CD4-positive, CD25-positive, alpha-beta regulatory T cell (primary cell): ENCODE results near the gene INO80. TPM values are rescaled to one million over a fixed set of nuclear protein-coding genes. Genes with fewer than 3 reads are reported as not detected.

Experiments used
- ATAC-seq, 2 donors: fragments of 150-1000 bp; cut with Tn5 transposase; one replicate each; pipeline ENCODE4 v1.10.0; 2021; ENCODE audit warnings: low read depth in 2 of 2, moderate number of reproducible peaks in 2 of 2, moderate library complexity in 1 of 2
- DNase-seq, 3 donors: peaks; one replicate each; pipeline versions ENCODE4 v3.0.0 to v3.0.0-alpha.2; 2012 to 2022; ENCODE audit warnings: mixed read lengths in 1 of 3
- H3K27ac ChIP-seq: one replicate; pipeline ENCODE4 v1.7.0; 2013; ENCODE audit warnings: mild to moderate bottlenecking, low read length; ENCODE audit not compliant: insufficient read depth, poor library complexity, severe bottlenecking
- H3K27me3 ChIP-seq: one replicate; pipeline ENCODE4 v1.7.0; 2013; ENCODE audit warnings: low read length; ENCODE audit not compliant: control insufficient read depth, insufficient read depth
- H3K36me3 ChIP-seq: one replicate; pipeline ENCODE4 v1.7.0; 2013; ENCODE audit warnings: mild to moderate bottlenecking, low read length, moderate library complexity; ENCODE audit not compliant: control insufficient read depth, insufficient read depth
- H3K4me1 ChIP-seq: 2 replicates; pipeline ENCODE4 v1.7.0; 2013; ENCODE audit warnings: mild to moderate bottlenecking, low read length; ENCODE audit not compliant: insufficient read depth, control insufficient read depth, poor library complexity, severe bottlenecking
- H3K4me3 ChIP-seq: one replicate; pipeline ENCODE4 v1.7.0; 2013; ENCODE audit warnings: low read depth, mild to moderate bottlenecking, low read length, moderate library complexity
- H3K9me3 ChIP-seq, 2 experiments: 1 replicate in 1 of 2; 2 replicates in 1 of 2; pipeline ENCODE4 v1.7.0; 2013; ENCODE audit warnings: low read length in 2 of 2, mild to moderate bottlenecking in 1 of 2, moderate library complexity in 1 of 2; ENCODE audit not compliant: control insufficient read depth in 2 of 2
- H3K27ac Mint-ChIP-seq, 3 donors: one replicate each; pipeline ENCODE4 v1.8.0; 2020 to 2022; ENCODE audit warnings: mild to moderate bottlenecking in 3 of 3, mixed read lengths in 3 of 3, moderate library complexity in 2 of 3
- H3K27me3 Mint-ChIP-seq: one replicate; pipeline ENCODE4 v1.8.0; 2022; ENCODE audit warnings: mild to moderate bottlenecking, mixed read lengths
- H3K36me3 Mint-ChIP-seq: one replicate; pipeline ENCODE4 v1.8.0; 2020; ENCODE audit warnings: mixed read lengths
- H3K4me1 Mint-ChIP-seq, 4 donors: one replicate each; pipeline ENCODE4 v1.8.0; 2020 to 2022; ENCODE audit warnings: mixed read lengths in 4 of 4, mild to moderate bottlenecking in 1 of 4
- H3K4me3 Mint-ChIP-seq, 4 donors: one replicate each; pipeline ENCODE4 v1.8.0; 2020 to 2022; ENCODE audit warnings: mild to moderate bottlenecking in 4 of 4, mixed read lengths in 4 of 4, moderate library complexity in 3 of 4
- H3K9me3 Mint-ChIP-seq, 7 donors: one replicate each; pipeline ENCODE4 v1.8.0; 2020 to 2022; ENCODE audit warnings: mixed read lengths in 7 of 7, mild to moderate bottlenecking in 3 of 7, moderate library complexity in 2 of 7
- polyA plus RNA-seq, 4 donors: library from polyadenylated mRNA; unstranded; fragments of 300-500 nt; fragmentation: Illumina TruSeq; gene quantifications; one replicate each; pipeline ENCODE4 v1.2.3, GENCODE V29; 2021
- total RNA-seq: library from RNA; stranded (reverse); gene quantifications from one replicate; pipeline ENCODE4 v1.2.3, GENCODE V29; 2022

Gene INO80
- total and polyA plus RNA-seq, 5 donors from 2014 or later: 3.0 to 36.1 (median 3.8) TPM

- DNase-seq (peak; percentile 23 to 67 (median 34)), ATAC-seq (no peak)
- no peak overlapping the region for H3K27ac Mint-ChIP-seq
- no peaks in the 10 kb centered on the region for H3K36me3 ChIP-seq
- peaks cover 76% of the 10 kb centered on the region for H3K27me3 Mint-ChIP-seq
- H3K27me3 ChIP-seq: peaks cover 13% of the 10 kb centered on the region
- H3K27ac ChIP-seq: no peak overlapping the region
- H3K4me1 Mint-ChIP-seq: peaks cover 0 to 58% (median 26%) of the 10 kb centered on the region in 4 donors
- H3K4me1 ChIP-seq: peaks cover 56% of the 10 kb centered on the region
- no peaks in the 10 kb centered on the region for H3K9me3 ChIP-seq
- H3K4me3 ChIP-seq: no peak overlapping the region
- H3K4me3 Mint-ChIP-seq: peak overlapping the region; percentile 76 to 85 (median 80)
- peaks cover 0 to 5% (median 0%) of the 10 kb centered on the region in 7 donors for H3K9me3 Mint-ChIP-seq
- H3K36me3 Mint-ChIP-seq: no peaks in the 10 kb centered on the region
These were observed 185.4 kb downstream of the INO80 start for GRCh38 chr15:40930430-40931299.

GRCh38 chr15:40929660-40930429 is 186.2 kb downstream of the INO80 start:
- peaks cover 57% of the 10 kb centered on the region for H3K4me1 ChIP-seq
- no peak overlapping the region for H3K4me3 ChIP-seq
- peaks cover 0 to 61% (median 29%) of the 10 kb centered on the region in 4 donors for H3K4me1 Mint-ChIP-seq

More at GRCh38 chr15:40929660-40930429, 186.2 kb downstream of the INO80 start:
- H3K27me3 ChIP-seq: peaks cover 13% of the 10 kb centered on the region
- H3K9me3 ChIP-seq: no peaks in the 10 kb centered on the region
- DNase-seq (no peak), ATAC-seq (no peak)
- peak overlapping the region; percentile 76 to 85 (median 82) for H3K4me3 Mint-ChIP-seq
- no peak overlapping the region for H3K27ac Mint-ChIP-seq
- peaks cover 82% of the 10 kb centered on the region for H3K27me3 Mint-ChIP-seq
- H3K36me3 ChIP-seq: no peaks in the 10 kb centered on the region
- no peaks in the 10 kb centered on the region for H3K36me3 Mint-ChIP-seq
- H3K27ac ChIP-seq: no peak overlapping the region
- H3K9me3 Mint-ChIP-seq: peaks cover 0 to 5% (median 0%) of the 10 kb centered on the region in 7 donors

Other genes starting within 250 kb of the INO80 start
- not detected for gene RHOV, start 242.0 kb downstream of the INO80 start, total RNA-seq
- under 1 TPM in 1 of 4 donors, not detected in 3; 0.09 TPM for gene RHOV, start 242.0 kb downstream of the INO80 start, polyA plus RNA-seq
- gene VPS18, start 221.8 kb downstream of the INO80 start, total RNA-seq: 26.4 TPM
- 10 to 100 TPM; 19.5 to 26.5 (median 22.4) TPM for gene VPS18, start 221.8 kb downstream of the INO80 start, polyA plus RNA-seq
- not detected for gene DLL4, start 186.9 kb downstream of the INO80 start, total RNA-seq
- not detected for gene DLL4, start 186.9 kb downstream of the INO80 start, polyA plus RNA-seq
- gene CHAC1, start 162.8 kb downstream of the INO80 start, total RNA-seq: 0.64 TPM
- gene CHAC1, start 162.8 kb downstream of the INO80 start, polyA plus RNA-seq: under 1 TPM in 2 of 4 donors, not detected in 2; 0.26 to 0.45 TPM
- gene EXD1, start 114.5 kb upstream of the INO80 start, total RNA-seq: not detected
- gene EXD1, start 114.5 kb upstream of the INO80 start, polyA plus RNA-seq: not detected
- 34.7 TPM for gene CHP1, start 115.0 kb upstream of the INO80 start, total RNA-seq
- 10 to 100 TPM; 17.9 to 23.5 (median 19.3) TPM for gene CHP1, start 115.0 kb upstream of the INO80 start, polyA plus RNA-seq
- 0.96 TPM for gene OIP5, start 216.3 kb upstream of the INO80 start, total RNA-seq
- gene OIP5, start 216.3 kb upstream of the INO80 start, polyA plus RNA-seq: 1 to 10 TPM in 3 of 4 donors, under 1 TPM in 1; 0.94 to 5.0 (median 2.7) TPM
- gene NUSAP1, start 216.6 kb upstream of the INO80 start, total RNA-seq: 24.4 TPM
- 10 to 100 TPM in 3 of 4 donors, 1 to 10 TPM in 1; 9.9 to 30.8 (median 15.6) TPM for gene NUSAP1, start 216.6 kb upstream of the INO80 start, polyA plus RNA-seq